GM23338 (cell line): Measurements from ENCODE around the gene SPOPL.

Experiments
- EZH2 ChIP-seq: fragments of 200-600 bp; sonication (generic); IDR thresholded peaks from one replicate; pipeline ENCODE4 v1.8.0; 2017; ENCODE audit warnings: antibody characterized with exemption, mild to moderate bottlenecking, low read depth; ENCODE audit not compliant: unreplicated experiment
- EZH2phosphoT487 ChIP-seq: fragments of 200-600 bp; sonication (generic); IDR thresholded peaks from one replicate; pipeline ENCODE4 v1.8.1; 2018; ENCODE audit warnings: antibody characterized with exemption; ENCODE audit not compliant: unreplicated experiment
- JUNB ChIP-seq: IDR thresholded peaks from one replicate; pipeline ENCODE4 v1.6.1; 2016; ENCODE audit warnings: antibody characterized with exemption; ENCODE audit not compliant: unreplicated experiment
- NANOG ChIP-seq: IDR thresholded peaks from 2 replicates; pipeline ENCODE4 v1.6.1; 2016; ENCODE audit warnings: antibody characterized with exemption, borderline replicate concordance
- TF ChIP-seq, protein P1 (sequence below), 2 experiments: fragments of 200-600 bp in 1 of 2; sonication (generic) in 1 of 2; conservative IDR thresholded peaks; 2 replicates each; pipeline versions ENCODE4 v1.5.1 to v1.6.1; 2016 to 2017; ENCODE audit warnings: antibody characterized with exemption in 2 of 2, low read depth in 2 of 2, mild to moderate bottlenecking in 2 of 2, moderate library complexity in 1 of 2

DNA sequence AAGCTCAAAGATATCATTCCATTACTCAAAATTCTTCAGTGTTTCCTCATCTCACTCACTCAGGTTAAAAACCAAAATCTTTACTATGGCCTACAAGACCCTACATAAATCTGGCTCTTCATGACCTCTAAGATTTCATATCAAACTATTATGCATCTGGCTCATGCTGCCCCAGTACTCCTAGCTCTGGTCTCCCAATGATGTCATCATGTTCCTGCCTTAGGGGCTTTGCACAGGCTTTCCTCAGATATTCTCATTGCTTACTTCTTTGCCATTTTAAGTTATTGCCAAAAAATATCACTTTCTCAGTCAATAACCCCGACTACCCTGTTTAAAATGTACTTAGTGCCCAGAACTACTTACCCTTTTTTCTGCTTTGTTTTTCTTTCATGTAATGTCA lies 33.0 kb upstream of the SPOPL start:
- no peak for TF ChIP-seq NANOG
- TF ChIP-seq, protein P1, sequence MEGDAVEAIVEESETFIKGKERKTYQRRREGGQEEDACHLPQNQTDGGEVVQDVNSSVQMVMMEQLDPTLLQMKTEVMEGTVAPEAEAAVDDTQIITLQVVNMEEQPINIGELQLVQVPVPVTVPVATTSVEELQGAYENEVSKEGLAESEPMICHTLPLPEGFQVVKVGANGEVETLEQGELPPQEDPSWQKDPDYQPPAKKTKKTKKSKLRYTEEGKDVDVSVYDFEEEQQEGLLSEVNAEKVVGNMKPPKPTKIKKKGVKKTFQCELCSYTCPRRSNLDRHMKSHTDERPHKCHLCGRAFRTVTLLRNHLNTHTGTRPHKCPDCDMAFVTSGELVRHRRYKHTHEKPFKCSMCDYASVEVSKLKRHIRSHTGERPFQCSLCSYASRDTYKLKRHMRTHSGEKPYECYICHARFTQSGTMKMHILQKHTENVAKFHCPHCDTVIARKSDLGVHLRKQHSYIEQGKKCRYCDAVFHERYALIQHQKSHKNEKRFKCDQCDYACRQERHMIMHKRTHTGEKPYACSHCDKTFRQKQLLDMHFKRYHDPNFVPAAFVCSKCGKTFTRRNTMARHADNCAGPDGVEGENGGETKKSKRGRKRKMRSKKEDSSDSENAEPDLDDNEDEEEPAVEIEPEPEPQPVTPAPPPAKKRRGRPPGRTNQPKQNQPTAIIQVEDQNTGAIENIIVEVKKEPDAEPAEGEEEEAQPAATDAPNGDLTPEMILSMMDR (conservative IDR thresholded peaks at IDR 0.05; ENCODE audit: low read depth in 2 of 2), result no peak
- no peak for TF ChIP-seq EZH2phosphoT487
- no peak for TF ChIP-seq EZH2
- TF ChIP-seq JUNB, result no peak
